Panc1 (cell line): Measurements from ENCODE around the gene THTPA. TPM values are rescaled to one million over a fixed set of nuclear protein-coding genes. Genes with fewer than 3 reads are reported as not detected.

ENCODE experiments used
- ATAC-seq: fragments of 200-7000 bp; cut with Tn5 transposase; 2 replicates; pipeline ENCODE4 v1.9.1; 2020; ENCODE audit warnings: mild to moderate bottlenecking, moderate library complexity
- BruUV-seq: library from RNA; stranded (reverse); fragments of 400-500 nt; replicated peaks from 2 replicates; lab custom pipeline; 2021; lab: Mats Ljungman, UMichigan
- CTCF ChIA-PET: fragments of 300-600 bp; sonication (Branson Sonifier 250); formaldehyde crosslinking; loops from one replicate; lab custom pipeline; 2022; ENCODE audit warnings: antibody characterized with exemption; lab: Charles Lee
- POLR2A ChIA-PET: fragments of 300-600 bp; sonication (Branson Sonifier 250); formaldehyde crosslinking; loops from one replicate; lab custom pipeline; 2022; ENCODE audit warnings: antibody characterized with exemption; lab: Charles Lee
- DNase-seq: peaks from one replicate; pipeline ENCODE4 v3.0.0-alpha.2; 2010; ENCODE audit warnings: low read depth, low spot score
- H3K27ac ChIP-seq: 2 replicates; pipeline ENCODE4 v1.5.1; 2011; ENCODE audit warnings: mild to moderate bottlenecking, low read length, inconsistent platforms
- H3K27me3 ChIP-seq: fragments of 200-500 bp; sonication (Bioruptor generic); 2 replicates; pipeline ENCODE4 v1.6.0; 2014; ENCODE audit warnings: low read length, inconsistent platforms; ENCODE audit not compliant: control insufficient read depth, insufficient read depth
- H3K36me3 ChIP-seq: fragments of 200-500 bp; sonication (Bioruptor generic); 2 replicates; pipeline ENCODE4 v1.5.1; 2014; ENCODE audit warnings: inconsistent platforms, mild to moderate bottlenecking, low read length, moderate library complexity; ENCODE audit not compliant: control insufficient read depth, insufficient read depth
- H3K4me1 ChIP-seq: 2 replicates; pipeline ENCODE4 v1.5.1; 2011; ENCODE audit warnings: inconsistent platforms, mild to moderate bottlenecking, low read length, moderate library complexity; ENCODE audit not compliant: control insufficient read depth, insufficient read depth
- H3K4me3 ChIP-seq, 2 experiments: 2 replicates each; pipeline ENCODE4 v1.5.1; 2011 to 2012; ENCODE audit warnings: low read depth in 2 of 2, low read length in 2 of 2, mild to moderate bottlenecking in 2 of 2, inconsistent platforms in 1 of 2, moderate library complexity in 1 of 2
- H3K9me3 ChIP-seq: fragments of 200-500 bp; sonication (Bioruptor generic); 2 replicates; pipeline ENCODE4 v1.5.1; 2014; ENCODE audit warnings: low read depth, mild to moderate bottlenecking, inconsistent platforms, low read length, moderate library complexity; ENCODE audit not compliant: control insufficient read depth, insufficient read depth
- CTCF ChIP-seq: fragments of 450-650 bp; IDR thresholded peaks from 2 replicates; pipeline ENCODE4 v1.5.1; 2017; ENCODE audit warnings: mild to moderate bottlenecking
- POLR2AphosphoS5 ChIP-seq: IDR thresholded peaks from 2 replicates; pipeline ENCODE4 v1.6.1; 2012; ENCODE audit warnings: mild to moderate bottlenecking, low read depth, low read length, moderate library complexity
- SIN3A ChIP-seq: IDR thresholded peaks from 2 replicates; pipeline ENCODE4 v1.6.1; 2012; ENCODE audit warnings: low read depth, mild to moderate bottlenecking, low read length, moderate library complexity, borderline replicate concordance; ENCODE audit not compliant: insufficient read depth
- TCF7L2 ChIP-seq: IDR thresholded peaks from 2 replicates; pipeline ENCODE4 v1.6.1; 2011; ENCODE audit warnings: mild to moderate bottlenecking, low read depth, low read length, inconsistent platforms
- in situ Hi-C: cut with HindIII; loops from 2 replicates; pipeline ENCODE4 v1.10.0; 2016; ENCODE audit warnings: low sequenced_read_pairs, low pct_unique_long_range_greater_than_20kb
- intact Hi-C: fragments of 100-400 bp; cut with micrococcal nuclease; formaldehyde crosslinking; loops from one replicate; pipeline ENCODE4 v1.10.0; 2022; ENCODE audit not compliant: unreplicated experiment
- total RNA-seq: library from RNA; stranded (reverse); gene quantifications from one replicate; pipeline ENCODE4 v1.2.1, GENCODE V29; 2021; ENCODE audit not compliant: unreplicated experiment
- TF ChIP-seq, protein P1 (sequence below), 2 experiments: IDR thresholded peaks; 2 replicates each; pipeline ENCODE4 v1.6.1; 2011 to 2012; ENCODE audit warnings: low read depth in 2 of 2, control low read depth in 1 of 2, low read length in 1 of 2, mild to moderate bottlenecking in 1 of 2, moderate library complexity in 1 of 2; ENCODE audit not compliant: insufficient read depth in 1 of 2

Gene THTPA
- total RNA-seq, 1 experiment from 2014 or later = 13.3 TPM

DNA sequence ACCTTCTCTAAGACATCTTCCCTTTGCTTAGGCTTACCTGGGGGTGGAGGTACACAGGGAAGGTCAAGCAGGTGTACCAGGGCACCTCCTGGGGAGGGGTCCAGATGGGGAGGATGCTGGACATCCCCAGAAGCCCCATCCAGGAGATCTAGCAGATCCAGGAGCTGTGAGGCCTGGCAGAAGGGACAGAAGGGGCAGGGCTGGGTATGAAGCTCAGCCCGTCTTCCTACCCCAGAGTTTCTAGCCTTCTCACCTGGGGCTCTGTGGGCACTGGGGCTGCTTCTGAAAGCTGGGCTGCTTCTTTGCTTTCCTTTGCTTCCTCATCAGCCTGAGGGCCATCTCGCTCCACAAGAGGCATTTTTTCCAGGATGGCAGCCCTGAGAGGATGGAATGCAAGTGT is 5.2 kb downstream of the THTPA start:
- POLR2A ChIA-PET = interaction anchor here (0.7 kb wide), 1 partner anchor 129 kb away, joined by 4 read pairs; no protein-coding TSS in a partner anchor
- Histone ChIP-seq H3K4me3 (no peak overlapping the region), H3K27ac (no peak overlapping the region), H3K36me3 (peaks cover 3% of the 10 kb centered on the region; the same call in 1 of the 2 replicates), H3K9me3 (no peaks in the 10 kb centered on the region), H3K4me1 (no peaks in the 10 kb centered on the region), H3K27me3 (no peaks in the 10 kb centered on the region)
- TF ChIP-seq POLR2AphosphoS5 (0 out of 2 replicates have a peak, but pooled peaks have one; percentile 15), CTCF (no peak)
- BruUV-seq = no TSS peak
- CTCF ChIA-PET = no interaction called here
- intact Hi-C loops (no loop called here), in situ Hi-C loops (no loop called here)
- ATAC-seq (no peak), DNase-seq (no peak)

GRCh38 chr14:23561873-23562821 is 6.1 kb downstream of the THTPA start:
- TF ChIP-seq POLR2AphosphoS5 (no peak), CTCF (no peak), SIN3A (no peak), TCF7L2 (no peak)
- TF ChIP-seq, protein P1, sequence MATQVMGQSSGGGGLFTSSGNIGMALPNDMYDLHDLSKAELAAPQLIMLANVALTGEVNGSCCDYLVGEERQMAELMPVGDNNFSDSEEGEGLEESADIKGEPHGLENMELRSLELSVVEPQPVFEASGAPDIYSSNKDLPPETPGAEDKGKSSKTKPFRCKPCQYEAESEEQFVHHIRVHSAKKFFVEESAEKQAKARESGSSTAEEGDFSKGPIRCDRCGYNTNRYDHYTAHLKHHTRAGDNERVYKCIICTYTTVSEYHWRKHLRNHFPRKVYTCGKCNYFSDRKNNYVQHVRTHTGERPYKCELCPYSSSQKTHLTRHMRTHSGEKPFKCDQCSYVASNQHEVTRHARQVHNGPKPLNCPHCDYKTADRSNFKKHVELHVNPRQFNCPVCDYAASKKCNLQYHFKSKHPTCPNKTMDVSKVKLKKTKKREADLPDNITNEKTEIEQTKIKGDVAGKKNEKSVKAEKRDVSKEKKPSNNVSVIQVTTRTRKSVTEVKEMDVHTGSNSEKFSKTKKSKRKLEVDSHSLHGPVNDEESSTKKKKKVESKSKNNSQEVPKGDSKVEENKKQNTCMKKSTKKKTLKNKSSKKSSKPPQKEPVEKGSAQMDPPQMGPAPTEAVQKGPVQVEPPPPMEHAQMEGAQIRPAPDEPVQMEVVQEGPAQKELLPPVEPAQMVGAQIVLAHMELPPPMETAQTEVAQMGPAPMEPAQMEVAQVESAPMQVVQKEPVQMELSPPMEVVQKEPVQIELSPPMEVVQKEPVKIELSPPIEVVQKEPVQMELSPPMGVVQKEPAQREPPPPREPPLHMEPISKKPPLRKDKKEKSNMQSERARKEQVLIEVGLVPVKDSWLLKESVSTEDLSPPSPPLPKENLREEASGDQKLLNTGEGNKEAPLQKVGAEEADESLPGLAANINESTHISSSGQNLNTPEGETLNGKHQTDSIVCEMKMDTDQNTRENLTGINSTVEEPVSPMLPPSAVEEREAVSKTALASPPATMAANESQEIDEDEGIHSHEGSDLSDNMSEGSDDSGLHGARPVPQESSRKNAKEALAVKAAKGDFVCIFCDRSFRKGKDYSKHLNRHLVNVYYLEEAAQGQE (IDR thresholded peaks at IDR 0.05; ENCODE audit: insufficient read depth in 1 of 2, low read depth in 2 of 2, low read length in 1 of 2) = no peak
- intact Hi-C loops (no loop called here), in situ Hi-C loops (no loop called here)
- no peaks in the 10 kb centered on the region for H3K4me1 ChIP-seq
- DNase-seq = no peak
- ATAC-seq = no peak
- BruUV-seq = no TSS peak
- no peaks in the 10 kb centered on the region for H3K36me3 ChIP-seq
- no peak overlapping the region for H3K4me3 ChIP-seq
- H3K27me3 ChIP-seq = no peaks in the 10 kb centered on the region
- ChIA-PET CTCF (no interaction called here), POLR2A (no interaction called here)
- no peaks in the 10 kb centered on the region for H3K9me3 ChIP-seq
- no peak overlapping the region for H3K27ac ChIP-seq
